Thoracic aorta (tissue), 2 donors: ENCODE data around the gene SLC25A26. TPM values are rescaled to one million over a fixed set of nuclear protein-coding genes. Genes with fewer than 3 reads are reported as not detected.
A peak's percentile ranks its signal among the peaks of the same experiment; 100 is the strongest.
"Not testable (repeated sequence)": the region's sequence is repeated elsewhere in the genome, so short reads cannot be mapped to it uniquely, and the experiment has no call there.

ENCODE experiments used
- ATAC-seq: fragments of 150-250 bp; one replicate; pipeline ENCODE4 v1.8.0; 2017; ENCODE audit warnings: low read depth; ENCODE audit not compliant: insufficient number of reproducible peaks, low FRiP score
- DNase-seq: peaks from one replicate; pipeline ENCODE4 v3.0.0-alpha.2; 2020; ENCODE audit warnings: low spot score
- H3K27ac ChIP-seq, 2 donors: fragments of 200-600 bp; sonication (generic); 1 replicate in 1 of 2; 2 replicates in 1 of 2; pipeline ENCODE4 v1.5.1; 2016; ENCODE audit warnings: mild to moderate bottlenecking in 2 of 2, moderate library complexity in 2 of 2
- H3K27me3 ChIP-seq: fragments of 200-600 bp; sonication (generic); replicated peaks from 2 replicates; pipeline ENCODE4 v1.6.0; 2016; ENCODE audit warnings: mild to moderate bottlenecking; ENCODE audit not compliant: insufficient read depth
- H3K36me3 ChIP-seq: fragments of 200-600 bp; sonication (generic); one replicate; pipeline ENCODE4 v1.5.1; 2016
- H3K4me1 ChIP-seq, 2 donors: fragments of 200-600 bp; sonication (generic); 1 replicate in 1 of 2; 2 replicates in 1 of 2; pipeline versions ENCODE4 v1.5.1 to v1.6.0; 2016; ENCODE audit warnings: low read depth in 2 of 2, mild to moderate bottlenecking in 1 of 2; ENCODE audit not compliant: control insufficient read depth in 1 of 2
- H3K4me3 ChIP-seq: fragments of 200-600 bp; sonication (generic); 2 replicates; pipeline ENCODE4 v1.5.1; 2016; ENCODE audit warnings: mild to moderate bottlenecking
- H3K9me3 ChIP-seq: fragments of 200-600 bp; sonication (generic); 2 replicates; pipeline ENCODE4 v1.5.1; 2016
- total RNA-seq, 2 donors: library from RNA; depleted of rRNA; stranded (reverse); fragments of >200 nt; gene quantifications; one replicate each; pipeline versions ENCODE4 v1.1.0 to v1.2.3, GENCODE V29; 2016
- TF ChIP-seq, protein P1 (sequence below): fragments of 200-600 bp; sonication (generic); IDR thresholded peaks from one replicate; pipeline ENCODE4 v1.5.1; 2019; ENCODE audit warnings: antibody characterized with exemption

The SLC25A26 gene
- total RNA-seq, 2 donors from 2014 or later = 32.5 to 32.8 TPM

DNA sequence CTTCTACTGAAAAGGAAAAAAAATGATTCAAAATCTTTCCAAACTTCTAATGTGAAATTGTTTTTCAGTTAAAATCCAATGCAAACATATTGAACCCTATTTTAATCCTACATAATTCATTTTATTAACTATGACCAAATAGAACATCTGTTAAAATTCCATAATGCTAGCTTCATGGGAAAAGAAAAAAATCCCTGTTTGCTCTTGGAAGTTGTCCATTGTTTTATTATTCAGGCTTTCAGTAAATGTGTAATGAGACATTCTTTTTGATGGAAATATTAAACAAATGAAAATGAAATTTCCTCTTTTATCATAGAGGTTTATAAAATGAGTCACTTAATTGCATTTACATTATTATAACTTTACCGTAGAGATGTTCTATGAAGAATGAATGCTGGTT lies 49.5 kb downstream of the SLC25A26 start:
- Histone ChIP-seq H3K4me1 (peaks cover 0 to 6% of the 10 kb centered on the region in 2 donors), H3K27me3 (no peaks in the 10 kb centered on the region), H3K36me3 (no peaks in the 10 kb centered on the region), H3K27ac (no peak overlapping the region), H3K9me3 (no peaks in the 10 kb centered on the region), H3K4me3 (no peak overlapping the region)
- DNase-seq = no peak
- TF ChIP-seq, protein P1, sequence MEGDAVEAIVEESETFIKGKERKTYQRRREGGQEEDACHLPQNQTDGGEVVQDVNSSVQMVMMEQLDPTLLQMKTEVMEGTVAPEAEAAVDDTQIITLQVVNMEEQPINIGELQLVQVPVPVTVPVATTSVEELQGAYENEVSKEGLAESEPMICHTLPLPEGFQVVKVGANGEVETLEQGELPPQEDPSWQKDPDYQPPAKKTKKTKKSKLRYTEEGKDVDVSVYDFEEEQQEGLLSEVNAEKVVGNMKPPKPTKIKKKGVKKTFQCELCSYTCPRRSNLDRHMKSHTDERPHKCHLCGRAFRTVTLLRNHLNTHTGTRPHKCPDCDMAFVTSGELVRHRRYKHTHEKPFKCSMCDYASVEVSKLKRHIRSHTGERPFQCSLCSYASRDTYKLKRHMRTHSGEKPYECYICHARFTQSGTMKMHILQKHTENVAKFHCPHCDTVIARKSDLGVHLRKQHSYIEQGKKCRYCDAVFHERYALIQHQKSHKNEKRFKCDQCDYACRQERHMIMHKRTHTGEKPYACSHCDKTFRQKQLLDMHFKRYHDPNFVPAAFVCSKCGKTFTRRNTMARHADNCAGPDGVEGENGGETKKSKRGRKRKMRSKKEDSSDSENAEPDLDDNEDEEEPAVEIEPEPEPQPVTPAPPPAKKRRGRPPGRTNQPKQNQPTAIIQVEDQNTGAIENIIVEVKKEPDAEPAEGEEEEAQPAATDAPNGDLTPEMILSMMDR = no peak
- no peak for ATAC-seq

- no peak overlapping the region for H3K4me3 ChIP-seq
- DNase-seq (no peak), ATAC-seq (no peak)
- H3K27me3 ChIP-seq = no peaks in the 10 kb centered on the region
- H3K36me3 ChIP-seq = no peaks in the 10 kb centered on the region
- H3K27ac ChIP-seq = no peak overlapping the region
- TF ChIP-seq, protein P1 = no peak
- peaks cover 0 to 6% of the 10 kb centered on the region in 2 donors for H3K4me1 ChIP-seq
- H3K9me3 ChIP-seq = no peaks in the 10 kb centered on the region
Observed at GRCh38 chr3:66270701-66271100, 49.9 kb downstream of the SLC25A26 start.

- ATAC-seq = no peak
- Histone ChIP-seq H3K4me1 (peaks cover 0 to 6% of the 10 kb centered on the region in 2 donors), H3K27me3 (no peaks in the 10 kb centered on the region), H3K4me3 (no peak overlapping the region), H3K9me3 (no peaks in the 10 kb centered on the region), H3K27ac (no peak overlapping the region), H3K36me3 (no peaks in the 10 kb centered on the region)
- no peak for DNase-seq
- TF ChIP-seq, protein P1 = no peak
Observed at GRCh38 chr3:66271231-66271630, 50.4 kb downstream of the SLC25A26 start.

GRCh38 chr3:66272016-66272415 lies 51.2 kb downstream of the SLC25A26 start:
- no peak for ATAC-seq
- no peaks in the 10 kb centered on the region for H3K36me3 ChIP-seq
- DNase-seq = no peak

GRCh38 chr3:66274837-66275236 lies 54.0 kb downstream of the SLC25A26 start:
- not testable (repeated sequence) for H3K4me1 ChIP-seq, H3K27ac ChIP-seq, DNase-seq, H3K27me3 ChIP-seq, H3K36me3 ChIP-seq, ATAC-seq, H3K9me3 ChIP-seq, H3K4me3 ChIP-seq

More at GRCh38 chr3:66272016-66272415, 51.2 kb downstream of the SLC25A26 start:
- no peaks in the 10 kb centered on the region for H3K27me3 ChIP-seq
- no peaks in the 10 kb centered on the region for H3K9me3 ChIP-seq
- H3K4me1 ChIP-seq = peaks cover 0 to 6% of the 10 kb centered on the region in 2 donors
- H3K4me3 ChIP-seq = no peak overlapping the region
- TF ChIP-seq, protein P1 = no peak
- no peak overlapping the region for H3K27ac ChIP-seq

- TF ChIP-seq, protein P1 = peak; percentile 73
- no peak overlapping the region for H3K27ac ChIP-seq
- no peaks in the 10 kb centered on the region for H3K27me3 ChIP-seq
- DNase-seq = peak; percentile 31
- H3K9me3 ChIP-seq = no peaks in the 10 kb centered on the region
- H3K4me1 ChIP-seq = no peaks in the 10 kb centered on the region
- no peak overlapping the region for H3K4me3 ChIP-seq
- no peaks in the 10 kb centered on the region for H3K36me3 ChIP-seq
- ATAC-seq = peak; percentile 65
Observed at GRCh38 chr3:66276705-66277274, 56.0 kb downstream of the SLC25A26 start.
